ENCODE results near the gene GJA9. TPM values are rescaled to one million over a fixed set of nuclear protein-coding genes. Genes with fewer than 3 reads are reported as not detected.

Gene GJA9
- total and polyA plus RNA-seq, 2 of the 8 experiments (the other 6 are each of a cell fraction or from before 2014, with no cell fraction given): not detected

GRCh38 chr1:38833146-38833545 is 48.2 kb downstream of the GJA9 start (continued):
- no peak for TF ChIP-seq CHD7 (IDR thresholded peaks at IDR 0.05; ENCODE audit: insufficient replicate concordance, low read length)
